ENCODE measurements around the gene UBE3A. TPM values are rescaled to one million over a fixed set of nuclear protein-coding genes. Genes with fewer than 3 reads are reported as not detected.
A peak's percentile ranks its signal among the peaks of the same experiment; 100 is the strongest.

Gene UBE3A
- total RNA-seq, 1 donor from 2014 or later = 99.9 TPM

DNA sequence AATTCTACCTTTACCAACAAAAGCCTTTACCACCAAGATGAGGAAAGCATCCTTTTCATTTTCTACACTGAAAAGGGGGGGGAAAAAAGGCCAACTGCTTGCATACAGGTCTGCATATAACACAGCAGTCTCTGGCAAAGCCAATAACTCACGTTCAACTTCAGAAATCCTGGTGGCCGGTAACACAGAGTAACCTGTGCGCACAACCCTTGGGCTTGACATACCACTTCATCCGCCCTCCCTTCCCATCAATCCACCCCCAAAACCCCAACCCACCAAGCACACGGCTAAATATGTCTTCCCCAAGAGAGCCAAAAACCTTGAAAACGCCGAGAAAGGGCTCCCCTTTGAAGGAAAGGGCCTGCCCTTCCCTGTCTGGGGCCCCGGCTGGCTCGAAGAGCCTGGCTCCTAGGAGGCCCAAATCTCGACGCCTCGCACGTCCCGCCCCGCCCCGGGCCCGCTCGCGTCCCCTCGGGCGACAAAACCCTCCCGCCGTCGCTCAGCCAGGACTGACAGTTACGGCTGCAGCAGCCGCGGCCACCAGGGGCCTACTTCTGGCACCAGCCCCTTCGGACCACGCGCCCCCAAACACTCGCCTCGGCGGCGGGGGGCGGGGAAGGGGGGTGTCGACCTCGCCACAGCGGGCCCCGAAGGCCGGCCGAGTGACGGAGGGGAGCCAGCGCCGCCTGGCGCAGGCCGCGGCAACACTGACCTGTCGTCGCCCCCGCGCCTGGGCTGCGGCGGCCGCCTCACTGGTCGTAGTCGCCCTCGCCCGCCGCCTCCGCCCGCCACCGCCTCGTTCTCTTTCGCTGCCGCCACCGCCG, 835 bp downstream of the UBE3A start:
- Mint-ChIP-seq H3K4me1 (peaks cover 35% of the 10 kb centered on the region), H3K4me3 (peak overlapping the region; percentile 99), H3K36me3 (ENCODE audit: low read depth) (no peaks in the 10 kb centered on the region), H3K27ac (ENCODE audit: unreplicated experiment) (peak overlapping the region; percentile 99), H3K9me3 (no peaks in the 10 kb centered on the region), H3K27me3 (ENCODE audit: low read depth) (no peaks in the 10 kb centered on the region)
- TF ChIP-seq, protein P1, sequence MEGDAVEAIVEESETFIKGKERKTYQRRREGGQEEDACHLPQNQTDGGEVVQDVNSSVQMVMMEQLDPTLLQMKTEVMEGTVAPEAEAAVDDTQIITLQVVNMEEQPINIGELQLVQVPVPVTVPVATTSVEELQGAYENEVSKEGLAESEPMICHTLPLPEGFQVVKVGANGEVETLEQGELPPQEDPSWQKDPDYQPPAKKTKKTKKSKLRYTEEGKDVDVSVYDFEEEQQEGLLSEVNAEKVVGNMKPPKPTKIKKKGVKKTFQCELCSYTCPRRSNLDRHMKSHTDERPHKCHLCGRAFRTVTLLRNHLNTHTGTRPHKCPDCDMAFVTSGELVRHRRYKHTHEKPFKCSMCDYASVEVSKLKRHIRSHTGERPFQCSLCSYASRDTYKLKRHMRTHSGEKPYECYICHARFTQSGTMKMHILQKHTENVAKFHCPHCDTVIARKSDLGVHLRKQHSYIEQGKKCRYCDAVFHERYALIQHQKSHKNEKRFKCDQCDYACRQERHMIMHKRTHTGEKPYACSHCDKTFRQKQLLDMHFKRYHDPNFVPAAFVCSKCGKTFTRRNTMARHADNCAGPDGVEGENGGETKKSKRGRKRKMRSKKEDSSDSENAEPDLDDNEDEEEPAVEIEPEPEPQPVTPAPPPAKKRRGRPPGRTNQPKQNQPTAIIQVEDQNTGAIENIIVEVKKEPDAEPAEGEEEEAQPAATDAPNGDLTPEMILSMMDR (conservative IDR thresholded peaks at IDR 0.05) = peak; percentile 52
- DNase-seq (ENCODE audit: low read depth, low spot score) = peak; percentile 65

DNA sequence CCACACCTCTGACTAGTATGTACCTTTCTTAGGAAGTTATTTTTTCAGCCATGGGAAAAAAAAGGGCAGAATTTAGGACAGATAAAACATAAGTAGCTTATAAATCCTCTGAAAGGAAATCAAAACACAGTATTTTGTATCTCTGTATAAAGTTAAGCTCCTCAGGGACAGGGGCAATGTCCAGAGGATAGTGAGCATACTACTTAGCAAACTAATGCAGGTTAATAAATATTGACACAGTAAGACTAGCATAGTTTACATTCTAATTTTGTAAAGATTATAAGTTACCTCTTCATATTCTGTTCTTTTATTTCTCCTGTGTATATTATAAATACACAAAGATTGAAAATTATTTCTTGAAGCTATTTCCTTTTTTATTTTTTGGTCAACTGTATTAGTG, 2.1 kb downstream of the UBE3A start:
- H3K27me3 Mint-ChIP-seq (ENCODE audit: low read depth) = no peaks in the 10 kb centered on the region
- DNase-seq (ENCODE audit: low read depth, low spot score) = no peak
- TF ChIP-seq, protein P1 (conservative IDR thresholded peaks at IDR 0.05) = no peak
- H3K4me3 Mint-ChIP-seq = peak overlapping the region; percentile 99
- H3K36me3 Mint-ChIP-seq (ENCODE audit: low read depth) = no peaks in the 10 kb centered on the region
- H3K9me3 Mint-ChIP-seq = no peaks in the 10 kb centered on the region
- no peak overlapping the region for H3K27ac Mint-ChIP-seq (ENCODE audit: unreplicated experiment)
- peaks cover 48% of the 10 kb centered on the region for H3K4me1 Mint-ChIP-seq

DNA sequence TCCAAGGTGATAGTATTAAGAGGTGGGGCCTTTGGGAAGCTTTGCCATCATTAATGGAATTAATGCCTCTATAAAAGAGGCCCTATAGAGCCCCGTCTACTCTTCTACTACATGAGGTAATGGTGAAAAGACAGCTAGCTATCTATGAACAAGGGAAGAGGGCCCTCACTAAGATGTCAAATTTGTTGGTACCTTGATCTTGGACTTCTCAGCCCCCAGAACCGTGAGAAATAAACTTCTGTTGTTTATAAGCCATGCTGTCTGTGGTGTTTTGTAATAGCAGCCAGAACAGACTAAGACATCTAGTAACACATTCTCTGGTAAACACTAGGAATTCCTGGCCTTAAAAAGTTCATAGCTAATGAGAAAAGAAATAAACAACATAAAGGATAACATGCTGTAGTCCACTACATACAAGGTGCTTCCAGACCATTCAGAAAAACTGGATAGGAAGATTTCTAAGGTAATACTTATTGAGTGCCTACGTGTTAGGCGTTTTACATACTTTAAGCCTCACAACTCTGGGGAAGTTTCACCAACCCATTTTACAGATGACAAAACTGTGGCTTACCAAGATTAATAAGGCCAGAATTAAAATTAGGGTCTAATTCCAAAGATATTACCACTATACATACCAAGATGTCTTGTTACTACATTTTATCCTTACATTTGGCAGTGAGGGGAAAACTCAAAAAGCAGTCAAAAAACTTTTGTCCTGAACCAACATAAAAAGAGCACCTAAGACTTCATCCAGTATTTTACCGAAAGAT, 3.2 kb downstream of the UBE3A start:
- Mint-ChIP-seq H3K27ac (ENCODE audit: unreplicated experiment) (no peak overlapping the region), H3K4me3 (peak overlapping the region; percentile 62), H3K9me3 (no peaks in the 10 kb centered on the region), H3K36me3 (ENCODE audit: low read depth) (no peaks in the 10 kb centered on the region), H3K27me3 (ENCODE audit: low read depth) (no peaks in the 10 kb centered on the region), H3K4me1 (peaks cover 50% of the 10 kb centered on the region)
- no peak for DNase-seq (ENCODE audit: low read depth, low spot score)
- TF ChIP-seq, protein P1 (conservative IDR thresholded peaks at IDR 0.05) = no peak

DNA sequence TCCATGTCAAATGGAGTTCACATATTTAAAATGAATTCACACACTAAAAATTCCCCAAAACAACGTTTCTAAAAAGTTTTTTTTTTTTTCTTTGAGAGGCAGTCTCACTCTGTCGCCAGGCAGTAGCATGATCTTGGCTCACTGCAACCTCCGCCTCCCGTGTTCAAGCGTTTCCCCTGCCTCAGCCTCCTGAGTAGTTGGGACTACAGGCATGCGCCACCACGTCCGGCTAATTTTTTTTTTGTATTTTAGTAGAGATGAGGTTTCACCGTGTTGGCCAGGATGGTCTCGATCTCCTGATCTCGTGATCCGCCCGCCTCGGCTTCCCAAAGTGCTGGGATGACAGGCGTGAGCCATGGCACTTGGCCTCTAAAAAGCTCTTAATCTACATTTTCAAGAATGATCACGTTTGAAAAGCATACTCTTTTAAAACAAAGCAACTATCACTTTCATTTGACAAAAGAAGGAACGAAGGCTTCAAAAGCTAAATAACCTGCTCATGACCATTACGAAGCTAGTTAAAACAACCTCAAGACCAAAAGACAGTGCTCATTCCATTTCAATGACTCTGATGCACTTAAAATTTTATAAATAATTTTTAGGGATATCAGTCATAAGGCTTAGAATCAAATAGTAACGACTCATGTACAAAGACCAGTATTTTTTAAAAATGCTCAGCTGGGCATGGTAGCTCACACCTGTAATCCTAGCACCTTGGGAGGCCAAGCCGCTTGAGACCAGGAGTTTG, 5.5 kb downstream of the UBE3A start:
- Mint-ChIP-seq H3K36me3 (ENCODE audit: low read depth) (no peaks in the 10 kb centered on the region), H3K27ac (ENCODE audit: unreplicated experiment) (no peak overlapping the region)

More for the DNA sequence above, 5.5 kb downstream of the UBE3A start:
- TF ChIP-seq, protein P1 (conservative IDR thresholded peaks at IDR 0.05) = no peak
- no peaks in the 10 kb centered on the region for H3K27me3 Mint-ChIP-seq (ENCODE audit: low read depth)
- peaks cover 47% of the 10 kb centered on the region for H3K4me1 Mint-ChIP-seq
- no peaks in the 10 kb centered on the region for H3K9me3 Mint-ChIP-seq
- no peak overlapping the region for H3K4me3 Mint-ChIP-seq
- no peak for DNase-seq (ENCODE audit: low read depth, low spot score)

Data from neural crest cell (in vitro differentiated cells).